ENCODE data around the gene TRPC4. TPM values are rescaled to one million over a fixed set of nuclear protein-coding genes. Genes with fewer than 3 reads are reported as not detected.

Gene TRPC4
- total RNA-seq, 4 donors from 2014 or later = 0.20 to 2.2 (median 0.68) TPM; not detected in 1

DNA sequence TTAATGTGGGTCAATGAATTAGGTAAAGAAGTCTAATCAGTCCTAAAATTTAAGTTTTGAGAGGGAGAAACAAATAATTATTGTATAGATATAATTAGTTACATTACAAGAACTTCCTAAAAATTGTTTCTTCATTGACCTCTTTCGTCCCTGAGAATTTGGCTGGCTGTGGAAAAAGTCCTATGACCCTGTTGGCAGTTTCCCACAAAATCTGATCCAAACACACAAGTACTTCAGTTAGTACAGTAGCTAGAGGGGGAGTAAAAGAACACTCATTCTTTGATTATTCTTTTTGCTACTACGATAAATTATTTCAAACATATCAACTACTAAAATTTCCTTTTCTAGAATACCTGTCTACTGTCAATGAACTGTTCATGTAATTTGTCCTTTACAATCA lies 282.3 kb downstream of the TRPC4 start:
- intact Hi-C loops (cut with DNase I; ENCODE audit: low total_unique reads) = no loop called here
- no peaks in the 10 kb centered on the region for H3K9me3 ChIP-seq
- 52 to 54% methylated on average over 2 of the region's 2 CpGs for WGBS, 2 donors (ENCODE audit: low coverage in 1 of 2)
- no peaks in the 10 kb centered on the region for H3K4me1 ChIP-seq
- no peaks in the 10 kb centered on the region for H3K36me3 ChIP-seq
- no peak for TF ChIP-seq POLR2AphosphoS5 (IDR thresholded peaks at IDR 0.05)
- no peak overlapping the region for H3K27ac ChIP-seq
- no peak for DNase-seq
- H3K27me3 ChIP-seq = no peaks in the 10 kb centered on the region
- H3K4me3 ChIP-seq = no peak overlapping the region
- in situ Hi-C loops (cut with MboI; ENCODE audit: low pct_ligation_motif_present in 1 of 4, low pct_unique_long_range_greater_than_20kb in 1 of 4, low sequenced_read_pairs in 3 of 4) = no loop called here

Small RNA genes lying within 50 kb of the gene (small RNA-seq; reads per million reads assigned to genes)
- gene RNA5SP26 = 0 reads per million in 4 donors

All from transverse colon (tissue), 4 donors.